ENCODE data around the gene EGLN1. TPM values are rescaled to one million over a fixed set of nuclear protein-coding genes. Genes with fewer than 3 reads are reported as not detected.

EGLN1 gene
- total RNA-seq, 3 donors from 2014 or later (not counting 1 experiment from before 2014, with no cell fraction given): 14.2 to 27.5 (median 24.5) TPM

GRCh38 chr1:231374394-231374793 lies 47.7 kb downstream of the EGLN1 start:
- ATAC-seq: no peak
- H3K27me3 Mint-ChIP-seq (ENCODE audit: low read depth in 2 of 2): no peaks in the 10 kb centered on the region
- WGBS (ENCODE audit: insufficient coverage): 89% methylated on average over 3 of the region's 4 CpGs
- H3K9me3 ChIP-seq (ENCODE audit: control insufficient read depth, insufficient read depth, low read length): no peaks in the 10 kb centered on the region
- DNase-seq: no peak
- peaks cover 4% of the 10 kb centered on the region for H3K4me1 ChIP-seq (ENCODE audit: control insufficient read depth, insufficient read depth, low read length)
- no peak overlapping the region for H3K27ac ChIP-seq (ENCODE audit: low read length)
- H3K4me3 Mint-ChIP-seq: no peak overlapping the region
- H3K4me3 ChIP-seq (ENCODE audit: low read length): no peak overlapping the region
- no peak overlapping the region for H3K27ac Mint-ChIP-seq
- H3K4me1 Mint-ChIP-seq: peaks cover 28 to 34% of the 10 kb centered on the region in 2 donors
- no peak for TF ChIP-seq CTCF (IDR thresholded peaks at IDR 0.05)
- H3K36me3 Mint-ChIP-seq: no peaks in the 10 kb centered on the region
- H3K9me3 Mint-ChIP-seq: no peaks in the 10 kb centered on the region
- H3K27me3 ChIP-seq (ENCODE audit: control insufficient read depth, insufficient read depth, low read length): no peaks in the 10 kb centered on the region
- peaks cover 2% of the 10 kb centered on the region for H3K36me3 ChIP-seq (ENCODE audit: control insufficient read depth, insufficient read depth, low read length)
- intact Hi-C loops (cut with micrococcal nuclease): no loop called here

GRCh38 chr1:231372501-231372900 lies 49.6 kb downstream of the EGLN1 start:
- TF ChIP-seq CTCF (IDR thresholded peaks at IDR 0.05): no peak
- DNase-seq: no peak
- H3K36me3 Mint-ChIP-seq: no peaks in the 10 kb centered on the region

GRCh38 chr1:231369282-231369681 lies 52.8 kb downstream of the EGLN1 start:
- no peaks in the 10 kb centered on the region for H3K36me3 Mint-ChIP-seq

More at GRCh38 chr1:231372501-231372900, 49.6 kb downstream of the EGLN1 start:
- no peaks in the 10 kb centered on the region for H3K9me3 ChIP-seq (ENCODE audit: control insufficient read depth, insufficient read depth, low read length)
- peaks cover 6% of the 10 kb centered on the region for H3K36me3 ChIP-seq (ENCODE audit: control insufficient read depth, insufficient read depth, low read length)
- intact Hi-C loops (cut with micrococcal nuclease): no loop called here
- no peaks in the 10 kb centered on the region for H3K27me3 ChIP-seq (ENCODE audit: control insufficient read depth, insufficient read depth, low read length)
- peaks cover 4% of the 10 kb centered on the region for H3K4me1 ChIP-seq (ENCODE audit: control insufficient read depth, insufficient read depth, low read length)
- no peak overlapping the region for H3K27ac ChIP-seq (ENCODE audit: low read length)
- Mint-ChIP-seq H3K4me3 (no peak overlapping the region), H3K4me1 (peaks cover 16% of the 10 kb centered on the region in 2 donors), H3K9me3 (no peaks in the 10 kb centered on the region), H3K27ac (no peak overlapping the region), H3K27me3 (ENCODE audit: low read depth in 2 of 2) (no peaks in the 10 kb centered on the region)
- no peak overlapping the region for H3K4me3 ChIP-seq (ENCODE audit: low read length)
- ATAC-seq: no peak

More at GRCh38 chr1:231369282-231369681, 52.8 kb downstream of the EGLN1 start:
- DNase-seq (no peak), ATAC-seq (no peak)
- Mint-ChIP-seq H3K9me3 (no peaks in the 10 kb centered on the region), H3K27ac (no peak overlapping the region), H3K4me1 (peaks cover 4% of the 10 kb centered on the region in 2 donors), H3K4me3 (no peak overlapping the region), H3K27me3 (ENCODE audit: low read depth in 2 of 2) (no peaks in the 10 kb centered on the region)
- WGBS (ENCODE audit: insufficient coverage): 91% methylated on average over 3 of the region's 3 CpGs
- H3K4me1 ChIP-seq (ENCODE audit: control insufficient read depth, insufficient read depth, low read length): no peaks in the 10 kb centered on the region
- intact Hi-C loops (cut with micrococcal nuclease): no loop called here
- H3K27ac ChIP-seq (ENCODE audit: low read length): no peak overlapping the region
- no peak for TF ChIP-seq CTCF (IDR thresholded peaks at IDR 0.05)
- no peaks in the 10 kb centered on the region for H3K9me3 ChIP-seq (ENCODE audit: control insufficient read depth, insufficient read depth, low read length)
- H3K4me3 ChIP-seq (ENCODE audit: low read length): no peak overlapping the region
- no peaks in the 10 kb centered on the region for H3K27me3 ChIP-seq (ENCODE audit: control insufficient read depth, insufficient read depth, low read length)
- H3K36me3 ChIP-seq (ENCODE audit: control insufficient read depth, insufficient read depth, low read length): peaks cover 19% of the 10 kb centered on the region
